ENCODE results near the gene MTHFD2L. TPM values are rescaled to one million over a fixed set of nuclear protein-coding genes. Genes with fewer than 3 reads are reported as not detected.

The MTHFD2L gene
- total RNA-seq, 1 experiment from 2014 or later = 8.9 TPM

GRCh38 chr4:74314944-74315343, 157.0 kb downstream of the MTHFD2L start:
- Histone ChIP-seq H3K9me2 (ENCODE audit: insufficient read depth) (no peaks in the 10 kb centered on the region), H3K4me3 (no peak overlapping the region), H4K20me1 (ENCODE audit: insufficient read depth) (no peaks in the 10 kb centered on the region), H3K27me3 (ENCODE audit: insufficient read depth, low read depth) (no peaks in the 10 kb centered on the region), H3K36me3 (ENCODE audit: low read depth) (no peaks in the 10 kb centered on the region), H3K27ac (no peak overlapping the region), H3F3A (ENCODE audit: insufficient read depth, low read depth) (no peaks in the 10 kb centered on the region), H3K4me2 (no peak overlapping the region), H2AFZ (no peak overlapping the region), H3K9me3 (ENCODE audit: insufficient read depth, low read depth) (no peaks in the 10 kb centered on the region), H3K79me2 (ENCODE audit: low read depth) (no peaks in the 10 kb centered on the region), H3K4me1 (replicated peaks; ENCODE audit: insufficient read depth) (0 out of 2 replicates have a peak, but pooled peaks cover under 1% of the 10 kb centered on the region)
- BruUV-seq (replicated peaks) = no TSS peak
- no peak for DNase-seq
- POLR2A ChIA-PET (ENCODE audit: unreplicated experiment) = no interaction called here
- intact Hi-C loops (cut with micrococcal nuclease; ENCODE audit: unreplicated experiment) = no loop called here
- no peak for TF ChIP-seq EZH2 (IDR thresholded peaks at IDR 0.05; ENCODE audit: low read depth)
- TF ChIP-seq, protein P1, sequence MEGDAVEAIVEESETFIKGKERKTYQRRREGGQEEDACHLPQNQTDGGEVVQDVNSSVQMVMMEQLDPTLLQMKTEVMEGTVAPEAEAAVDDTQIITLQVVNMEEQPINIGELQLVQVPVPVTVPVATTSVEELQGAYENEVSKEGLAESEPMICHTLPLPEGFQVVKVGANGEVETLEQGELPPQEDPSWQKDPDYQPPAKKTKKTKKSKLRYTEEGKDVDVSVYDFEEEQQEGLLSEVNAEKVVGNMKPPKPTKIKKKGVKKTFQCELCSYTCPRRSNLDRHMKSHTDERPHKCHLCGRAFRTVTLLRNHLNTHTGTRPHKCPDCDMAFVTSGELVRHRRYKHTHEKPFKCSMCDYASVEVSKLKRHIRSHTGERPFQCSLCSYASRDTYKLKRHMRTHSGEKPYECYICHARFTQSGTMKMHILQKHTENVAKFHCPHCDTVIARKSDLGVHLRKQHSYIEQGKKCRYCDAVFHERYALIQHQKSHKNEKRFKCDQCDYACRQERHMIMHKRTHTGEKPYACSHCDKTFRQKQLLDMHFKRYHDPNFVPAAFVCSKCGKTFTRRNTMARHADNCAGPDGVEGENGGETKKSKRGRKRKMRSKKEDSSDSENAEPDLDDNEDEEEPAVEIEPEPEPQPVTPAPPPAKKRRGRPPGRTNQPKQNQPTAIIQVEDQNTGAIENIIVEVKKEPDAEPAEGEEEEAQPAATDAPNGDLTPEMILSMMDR (conservative IDR thresholded peaks at IDR 0.05) = no peak
- CTCF ChIA-PET = no interaction called here

- TF ChIP-seq, protein P1 (conservative IDR thresholded peaks at IDR 0.05) = no peak
- no peak for TF ChIP-seq EZH2 (IDR thresholded peaks at IDR 0.05; ENCODE audit: low read depth)
- Histone ChIP-seq H3K4me1 (replicated peaks; ENCODE audit: insufficient read depth) (0 out of 2 replicates have a peak, but pooled peaks cover 5% of the 10 kb centered on the region), H3K27me3 (ENCODE audit: insufficient read depth, low read depth) (no peaks in the 10 kb centered on the region), H4K20me1 (ENCODE audit: insufficient read depth) (no peaks in the 10 kb centered on the region), H3K9me2 (ENCODE audit: insufficient read depth) (no peaks in the 10 kb centered on the region), H3K79me2 (ENCODE audit: low read depth) (no peaks in the 10 kb centered on the region), H3K36me3 (ENCODE audit: low read depth) (no peaks in the 10 kb centered on the region), H3K27ac (no peak overlapping the region), H3K9me3 (ENCODE audit: insufficient read depth, low read depth) (no peaks in the 10 kb centered on the region), H3K4me3 (no peak overlapping the region), H2AFZ (no peak overlapping the region), H3K4me2 (no peak overlapping the region), H3F3A (ENCODE audit: insufficient read depth, low read depth) (no peaks in the 10 kb centered on the region)
- intact Hi-C loops (cut with micrococcal nuclease; ENCODE audit: unreplicated experiment) = no loop called here
- ChIA-PET CTCF (no interaction called here), POLR2A (ENCODE audit: unreplicated experiment) (no interaction called here)
- BruUV-seq (replicated peaks) = no TSS peak
- no peak for DNase-seq
These were observed 157.5 kb downstream of the MTHFD2L start for GRCh38 chr4:74315376-74315775.

- ChIA-PET CTCF (no interaction called here), POLR2A (ENCODE audit: unreplicated experiment) (no interaction called here)
- no peak for TF ChIP-seq EZH2 (IDR thresholded peaks at IDR 0.05; ENCODE audit: low read depth)
- TF ChIP-seq, protein P1 (conservative IDR thresholded peaks at IDR 0.05) = no peak
- Histone ChIP-seq H4K20me1 (ENCODE audit: insufficient read depth) (no peaks in the 10 kb centered on the region), H3K9me3 (ENCODE audit: insufficient read depth, low read depth) (no peaks in the 10 kb centered on the region), H3K79me2 (ENCODE audit: low read depth) (no peaks in the 10 kb centered on the region), H2AFZ (no peak overlapping the region), H3K27me3 (ENCODE audit: insufficient read depth, low read depth) (no peaks in the 10 kb centered on the region), H3K9me2 (ENCODE audit: insufficient read depth) (no peaks in the 10 kb centered on the region), H3F3A (ENCODE audit: insufficient read depth, low read depth) (no peaks in the 10 kb centered on the region), H3K4me3 (no peak overlapping the region), H3K4me1 (replicated peaks; ENCODE audit: insufficient read depth) (peaks cover 12% of the 10 kb centered on the region), H3K4me2 (no peak overlapping the region), H3K36me3 (ENCODE audit: low read depth) (no peaks in the 10 kb centered on the region), H3K27ac (no peak overlapping the region)
- no TSS peak for BruUV-seq (replicated peaks)
- intact Hi-C loops (cut with micrococcal nuclease; ENCODE audit: unreplicated experiment) = loop anchor here (1.0 kb wide), 1 partner anchor 359 kb away; no protein-coding TSS in a partner anchor
- DNase-seq = no peak
These were observed 158.5 kb downstream of the MTHFD2L start for GRCh38 chr4:74316397-74316796.
